OCI-LY1 (cell line): Measurements from ENCODE around the gene MUC5AC.

Experiments
- H2AFZ ChIP-seq: fragments of 200-600 bp; sonication (generic), shearing (Covaris generic); 2 replicates; pipeline ENCODE4 v1.6.0; 2014; ENCODE audit warnings: antibody characterized with exemption, mild to moderate bottlenecking, low read length
- H3F3A ChIP-seq: fragments of 200-600 bp; sonication (generic), shearing (Covaris generic); 2 replicates; pipeline ENCODE4 v1.6.0; 2014; ENCODE audit warnings: mild to moderate bottlenecking, antibody characterized with exemption, low read length, moderate library complexity; ENCODE audit not compliant: insufficient read depth
- H3K27ac ChIP-seq: fragments of 200-600 bp; sonication (generic); 2 replicates; pipeline ENCODE4 v1.5.1; 2014; ENCODE audit warnings: low read length, mixed run types, mild to moderate bottlenecking, low read depth; ENCODE audit not compliant: poor library complexity, severe bottlenecking
- H3K27me3 ChIP-seq: fragments of 200-600 bp; sonication (generic); 2 replicates; pipeline ENCODE4 v1.6.0; 2014; ENCODE audit warnings: antibody characterized with exemption, mild to moderate bottlenecking, low read length, moderate library complexity; ENCODE audit not compliant: insufficient read depth
- H3K36me3 ChIP-seq: fragments of 200-600 bp; sonication (generic); 2 replicates; pipeline ENCODE4 v1.6.1; 2014; ENCODE audit warnings: mild to moderate bottlenecking, antibody characterized with exemption, low read length, moderate library complexity, mixed read lengths; ENCODE audit not compliant: insufficient read depth
- H3K4me1 ChIP-seq: fragments of 200-600 bp; sonication (generic); 2 replicates; pipeline ENCODE4 v1.5.1; 2014; ENCODE audit warnings: mild to moderate bottlenecking, low read length, moderate library complexity; ENCODE audit not compliant: insufficient read depth, severe bottlenecking
- H3K4me2 ChIP-seq: fragments of 200-600 bp; sonication (generic), shearing (Covaris generic); 2 replicates; pipeline ENCODE4 v1.6.1; 2014; ENCODE audit warnings: low read length
- H3K4me3 ChIP-seq: fragments of 200-600 bp; sonication (generic); 2 replicates; pipeline ENCODE4 v1.5.1; 2014; ENCODE audit warnings: low read length, low read depth, mild to moderate bottlenecking, mixed read lengths; ENCODE audit not compliant: poor library complexity, severe bottlenecking
- H3K79me2 ChIP-seq: fragments of 200-600 bp; shearing (Covaris generic); 2 replicates; pipeline ENCODE4 v1.6.1; 2016; ENCODE audit warnings: mixed run types, low read length, mixed read lengths; ENCODE audit not compliant: insufficient read depth
- H3K9ac ChIP-seq: fragments of 200-600 bp; sonication (generic), shearing (Covaris generic); 2 replicates; pipeline ENCODE4 v1.6.1; 2014; ENCODE audit warnings: mild to moderate bottlenecking, low read length, mixed read lengths
- H3K9me2 ChIP-seq: fragments of 200-600 bp; sonication (generic), shearing (Covaris generic); 2 replicates; pipeline ENCODE4 v1.6.1; 2014; ENCODE audit warnings: low read depth, mild to moderate bottlenecking, low read length, mixed read lengths
- H3K9me3 ChIP-seq: fragments of 200-600 bp; shearing (Covaris generic); 2 replicates; pipeline ENCODE4 v1.6.1; 2014; ENCODE audit warnings: low read length, mixed read lengths
- H4K20me1 ChIP-seq: fragments of 200-600 bp; sonication (generic), shearing (Covaris generic); 2 replicates; pipeline ENCODE4 v1.6.0; 2016; ENCODE audit warnings: mild to moderate bottlenecking, low read length; ENCODE audit not compliant: insufficient read depth
- CTCF ChIP-seq: fragments of 200-600 bp; sonication (generic), shearing (Covaris generic); IDR thresholded peaks from 2 replicates; pipeline ENCODE4 v1.5.1; 2017; ENCODE audit warnings: mild to moderate bottlenecking, antibody characterized with exemption, low read length, moderate library complexity, mixed read lengths
- EZH2 ChIP-seq: fragments of 200-600 bp; sonication (generic), shearing (Covaris generic); IDR thresholded peaks from 2 replicates; pipeline ENCODE4 v1.8.0; 2017; ENCODE audit warnings: borderline replicate concordance, mixed run types, mild to moderate bottlenecking, antibody characterized with exemption, low read length, moderate library complexity, mixed read lengths

MUC5AC gene

GRCh38 chr11:1134848-1135445, 22.8 kb upstream of the MUC5AC start:
- H3K4me1 ChIP-seq: no peaks in the 10 kb centered on the region
- H3K27me3 ChIP-seq: no peaks in the 10 kb centered on the region
- H4K20me1 ChIP-seq: no peaks in the 10 kb centered on the region
- no peak overlapping the region for H3K4me2 ChIP-seq
- no peak for TF ChIP-seq EZH2
- TF ChIP-seq CTCF: no peak
- no peak overlapping the region for H2AFZ ChIP-seq
- H3F3A ChIP-seq: no peaks in the 10 kb centered on the region
- no peaks in the 10 kb centered on the region for H3K79me2 ChIP-seq
- no peaks in the 10 kb centered on the region for H3K9me3 ChIP-seq
- H3K4me3 ChIP-seq: no peak overlapping the region
- H3K9ac ChIP-seq: no peak overlapping the region
- H3K36me3 ChIP-seq: no peaks in the 10 kb centered on the region
- H3K9me2 ChIP-seq: no peaks in the 10 kb centered on the region
- H3K27ac ChIP-seq: no peak overlapping the region

GRCh38 chr11:1138097-1138496, 19.7 kb upstream of the MUC5AC start:
- H4K20me1 ChIP-seq: no peaks in the 10 kb centered on the region
- H3K27ac ChIP-seq: no peak overlapping the region
- H3K36me3 ChIP-seq: no peaks in the 10 kb centered on the region
- H3K79me2 ChIP-seq: no peaks in the 10 kb centered on the region
- H3F3A ChIP-seq: no peaks in the 10 kb centered on the region
- H3K4me1 ChIP-seq: no peaks in the 10 kb centered on the region
- TF ChIP-seq EZH2 (no peak), CTCF (no peak)
- H3K9me3 ChIP-seq: no peaks in the 10 kb centered on the region; the same call in 1 of the 2 replicates
- no peak overlapping the region for H3K9ac ChIP-seq
- no peaks in the 10 kb centered on the region for H3K27me3 ChIP-seq
- no peaks in the 10 kb centered on the region for H3K9me2 ChIP-seq
- no peak overlapping the region for H2AFZ ChIP-seq
- H3K4me3 ChIP-seq: no peak overlapping the region
- no peak overlapping the region for H3K4me2 ChIP-seq

DNA sequence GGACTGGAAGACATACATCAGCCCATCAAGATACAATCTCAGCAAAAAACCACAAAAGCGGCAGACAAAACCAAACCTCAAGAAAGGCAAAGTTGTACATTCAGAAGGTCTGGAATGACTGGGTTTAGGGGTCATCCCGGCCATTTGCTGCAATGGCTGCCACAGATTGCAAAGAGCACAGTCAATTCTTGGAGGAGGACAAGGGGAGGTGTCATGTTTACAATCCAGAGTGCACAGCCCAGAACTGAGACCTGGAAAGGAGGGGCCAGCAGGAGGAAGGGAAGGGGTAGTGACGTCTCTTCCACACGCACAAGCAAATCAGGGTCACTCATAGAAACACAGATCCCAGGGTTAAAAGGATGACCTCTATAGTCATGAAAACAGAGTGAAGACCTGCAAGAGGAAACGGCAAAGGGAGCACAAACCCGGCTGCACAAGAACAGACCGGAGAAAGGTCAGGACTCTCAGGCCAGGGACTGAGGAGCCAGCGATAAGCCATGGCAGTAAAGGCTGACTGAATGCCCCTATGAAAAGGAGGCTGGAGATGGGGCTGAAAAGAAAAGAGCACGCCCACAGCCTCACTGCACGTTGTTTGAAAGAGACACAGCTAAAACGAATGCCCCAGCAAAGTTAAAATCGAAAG, 18.2 kb upstream of the MUC5AC start:
- no peak for TF ChIP-seq CTCF
- no peak for TF ChIP-seq EZH2
- peaks cover 10% of the 10 kb centered on the region for H3K9me3 ChIP-seq
- no peaks in the 10 kb centered on the region for H3F3A ChIP-seq
- no peak overlapping the region for H3K4me3 ChIP-seq
- no peaks in the 10 kb centered on the region for H3K27me3 ChIP-seq
- H3K4me2 ChIP-seq: no peak overlapping the region
- no peaks in the 10 kb centered on the region for H3K36me3 ChIP-seq
- no peaks in the 10 kb centered on the region for H3K9me2 ChIP-seq
- no peaks in the 10 kb centered on the region for H4K20me1 ChIP-seq
- H2AFZ ChIP-seq: no peak overlapping the region
- no peaks in the 10 kb centered on the region for H3K4me1 ChIP-seq
- no peak overlapping the region for H3K27ac ChIP-seq
- no peaks in the 10 kb centered on the region for H3K79me2 ChIP-seq
- no peak overlapping the region for H3K9ac ChIP-seq
